Endodermal cell (in vitro differentiated cells): ENCODE results near the gene PC. TPM values are rescaled to one million over a fixed set of nuclear protein-coding genes. Genes with fewer than 3 reads are reported as not detected.

Experiments used
- DNase-seq: peaks from one replicate; pipeline ENCODE4 v3.0.0-alpha.2; 2017
- H3K27ac ChIP-seq: 2 replicates; pipeline ENCODE4 v1.5.1; 2013; ENCODE audit warnings: mild to moderate bottlenecking, low read depth, low read length, moderate library complexity
- H3K27me3 ChIP-seq: 2 replicates; pipeline ENCODE4 v1.6.1; 2013; ENCODE audit warnings: mild to moderate bottlenecking, low read length, moderate library complexity; ENCODE audit not compliant: insufficient read depth, control insufficient read depth, poor library complexity, severe bottlenecking
- H3K36me3 ChIP-seq: 2 replicates; pipeline ENCODE4 v1.7.0; 2013; ENCODE audit warnings: mild to moderate bottlenecking, low read length, moderate library complexity; ENCODE audit not compliant: control insufficient read depth, insufficient read depth
- H3K4me1 ChIP-seq: one replicate; pipeline ENCODE4 v1.7.0; 2013; ENCODE audit warnings: low read length; ENCODE audit not compliant: control insufficient read depth, insufficient read depth
- H3K4me3 ChIP-seq: 2 replicates; pipeline ENCODE4 v1.5.1; 2013; ENCODE audit warnings: mild to moderate bottlenecking, low read length, moderate library complexity
- H3K9ac ChIP-seq: 2 replicates; pipeline ENCODE4 v1.6.1; 2013; ENCODE audit warnings: mild to moderate bottlenecking, low read length, moderate library complexity; ENCODE audit not compliant: poor library complexity, severe bottlenecking; ENCODE audit errors: extremely low read depth
- H3K9me3 ChIP-seq: 2 replicates; pipeline ENCODE4 v1.6.1; 2013; ENCODE audit warnings: mild to moderate bottlenecking, low read length, moderate library complexity; ENCODE audit not compliant: control insufficient read depth
- H3K27ac Mint-ChIP-seq: 2 replicates; pipeline ENCODE4 v1.8.0; 2020; ENCODE audit warnings: mixed read lengths
- H3K27me3 Mint-ChIP-seq: 2 replicates; pipeline ENCODE4 v1.8.0; 2021; ENCODE audit warnings: mild to moderate bottlenecking, mixed read lengths; ENCODE audit not compliant: insufficient read depth
- H3K36me3 Mint-ChIP-seq: 2 replicates; pipeline ENCODE4 v1.8.0; 2020; ENCODE audit warnings: low read depth, mixed read lengths
- H3K4me1 Mint-ChIP-seq: 2 replicates; pipeline ENCODE4 v1.8.0; 2020; ENCODE audit warnings: mixed read lengths
- H3K4me3 Mint-ChIP-seq: 2 replicates; pipeline ENCODE4 v1.8.0; 2020; ENCODE audit warnings: mild to moderate bottlenecking, moderate library complexity, mixed read lengths
- H3K9me3 Mint-ChIP-seq: 2 replicates; pipeline ENCODE4 v1.8.0; 2020; ENCODE audit warnings: mild to moderate bottlenecking, mixed read lengths
- WGBS, 2 experiments: methylation state at CpG; one replicate each; pipeline versions ENCODE4 v1.1.5 to v1.1.7; 2013; ENCODE audit warnings: missing lambda C conversion rate in 2 of 2, mixed read lengths in 1 of 2; ENCODE audit not compliant: insufficient coverage in 1 of 2, insufficient read length in 1 of 2; 5-methylcytosine and 5-hydroxymethylcytosine counted together
- total RNA-seq, 2 donors: library from RNA; stranded (reverse); fragmentation: NEBNext Ultra II Directional in 1 of 2; extraction: Animal tissue kit (Norgen Biotek cat#: 25700) in 1 of 2; gene quantifications; 2 replicates in 1 of 2; 3 replicates in 1 of 2; pipeline ENCODE4 v1.2.1, GENCODE V29; 2021
- TF ChIP-seq, protein P1 (sequence below): fragments of 200-600 bp; sonication (generic); conservative IDR thresholded peaks from 2 replicates; pipeline ENCODE4 v1.5.0; 2021; ENCODE audit warnings: antibody characterized with exemption, mild to moderate bottlenecking

Gene PC
- total RNA-seq, 2 donors from 2014 or later: 21.9 to 24.4 TPM

DNA sequence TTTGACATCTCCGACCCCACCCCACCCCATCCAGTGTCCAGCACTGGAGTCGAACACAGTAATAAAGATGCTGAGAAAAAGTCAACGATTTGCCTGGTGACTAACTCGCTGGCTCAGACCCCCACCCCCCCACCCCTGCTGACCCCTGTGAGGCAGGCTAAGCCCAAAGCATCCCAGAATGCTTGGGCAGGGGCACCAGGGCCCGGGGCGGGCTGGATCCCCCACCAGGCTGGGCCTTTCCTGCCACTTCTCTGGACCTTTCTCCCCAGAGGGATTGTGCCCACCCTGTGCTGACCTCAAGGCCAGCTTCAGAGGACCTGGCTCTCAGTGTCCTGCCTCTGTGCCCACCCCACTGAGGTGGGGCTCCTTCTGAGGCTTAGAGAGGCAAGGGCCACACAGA, 18.7 kb upstream of the PC start:
- no peak overlapping the region for H3K4me3 Mint-ChIP-seq
- H3K36me3 ChIP-seq: no peaks in the 10 kb centered on the region
- peaks cover 13% of the 10 kb centered on the region for H3K9me3 ChIP-seq
- H3K27ac ChIP-seq: no peak overlapping the region
- H3K9ac ChIP-seq: no peak overlapping the region
- peaks cover 4% of the 10 kb centered on the region for H3K27me3 Mint-ChIP-seq
- TF ChIP-seq, protein P1, sequence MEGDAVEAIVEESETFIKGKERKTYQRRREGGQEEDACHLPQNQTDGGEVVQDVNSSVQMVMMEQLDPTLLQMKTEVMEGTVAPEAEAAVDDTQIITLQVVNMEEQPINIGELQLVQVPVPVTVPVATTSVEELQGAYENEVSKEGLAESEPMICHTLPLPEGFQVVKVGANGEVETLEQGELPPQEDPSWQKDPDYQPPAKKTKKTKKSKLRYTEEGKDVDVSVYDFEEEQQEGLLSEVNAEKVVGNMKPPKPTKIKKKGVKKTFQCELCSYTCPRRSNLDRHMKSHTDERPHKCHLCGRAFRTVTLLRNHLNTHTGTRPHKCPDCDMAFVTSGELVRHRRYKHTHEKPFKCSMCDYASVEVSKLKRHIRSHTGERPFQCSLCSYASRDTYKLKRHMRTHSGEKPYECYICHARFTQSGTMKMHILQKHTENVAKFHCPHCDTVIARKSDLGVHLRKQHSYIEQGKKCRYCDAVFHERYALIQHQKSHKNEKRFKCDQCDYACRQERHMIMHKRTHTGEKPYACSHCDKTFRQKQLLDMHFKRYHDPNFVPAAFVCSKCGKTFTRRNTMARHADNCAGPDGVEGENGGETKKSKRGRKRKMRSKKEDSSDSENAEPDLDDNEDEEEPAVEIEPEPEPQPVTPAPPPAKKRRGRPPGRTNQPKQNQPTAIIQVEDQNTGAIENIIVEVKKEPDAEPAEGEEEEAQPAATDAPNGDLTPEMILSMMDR: no peak
- H3K36me3 Mint-ChIP-seq: no peaks in the 10 kb centered on the region
- 90% methylated on average over 5 of the region's 6 CpGs; no CpG with 5 or more reads in 1 of the 2 experiments for WGBS, 2 experiments
- H3K9me3 Mint-ChIP-seq: peaks cover 19% of the 10 kb centered on the region
- no peaks in the 10 kb centered on the region for H3K4me1 Mint-ChIP-seq
- no peak for DNase-seq
- H3K27ac Mint-ChIP-seq: no peak overlapping the region
- no peaks in the 10 kb centered on the region for H3K4me1 ChIP-seq
- H3K4me3 ChIP-seq: no peak overlapping the region
- no peaks in the 10 kb centered on the region for H3K27me3 ChIP-seq

GRCh38 chr11:66976028-66976467, 17.9 kb upstream of the PC start:
- Histone ChIP-seq H3K9me3 (peaks cover 13% of the 10 kb centered on the region), H3K36me3 (no peaks in the 10 kb centered on the region), H3K9ac (no peak overlapping the region), H3K27ac (no peak overlapping the region), H3K4me1 (no peaks in the 10 kb centered on the region), H3K4me3 (no peak overlapping the region), H3K27me3 (no peaks in the 10 kb centered on the region)
- Mint-ChIP-seq H3K36me3 (no peaks in the 10 kb centered on the region), H3K9me3 (peaks cover 19% of the 10 kb centered on the region), H3K27ac (peak overlapping the region; percentile 26), H3K27me3 (peaks cover 4% of the 10 kb centered on the region), H3K4me3 (no peak overlapping the region), H3K4me1 (no peaks in the 10 kb centered on the region)
- WGBS, 2 experiments: 53 to 67% methylated on average over 2 to 9 of the region's 9 CpGs
- peak; percentile 96 for DNase-seq
- TF ChIP-seq, protein P1: peak; percentile 94

DNA sequence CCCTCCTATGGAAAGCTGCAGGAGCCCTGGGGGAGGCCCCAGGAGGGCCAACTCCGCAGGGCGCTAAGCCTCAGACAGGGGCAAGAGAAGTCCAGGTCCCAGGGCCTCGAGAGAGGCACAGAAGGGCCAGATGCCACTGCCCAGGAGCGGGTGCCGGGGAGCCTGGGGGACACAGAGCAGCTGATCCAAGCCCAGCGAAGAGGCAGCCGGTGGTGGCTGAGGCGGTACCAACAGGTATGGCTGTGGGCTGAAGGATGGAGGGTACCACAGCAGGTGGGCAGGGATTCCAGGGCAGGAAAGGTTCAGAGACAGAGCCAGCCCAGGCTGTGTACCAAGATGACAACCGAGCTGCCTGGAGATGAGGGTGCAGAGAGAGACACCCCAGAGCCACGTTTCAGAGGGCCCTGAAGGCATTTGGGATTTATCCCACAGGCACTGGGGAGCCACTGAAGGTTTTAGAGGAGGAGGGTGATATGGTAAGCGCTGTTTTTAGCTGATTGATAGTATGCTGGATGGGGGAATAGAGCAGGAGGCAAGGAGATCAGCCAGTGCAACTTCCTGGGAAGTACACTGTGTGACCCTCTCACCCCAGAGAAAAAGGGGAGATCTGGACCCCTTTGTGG, 17.3 kb upstream of the PC start:
- DNase-seq: no peak
- H3K9ac ChIP-seq: no peak overlapping the region
- H3K27me3 ChIP-seq: no peaks in the 10 kb centered on the region
- Mint-ChIP-seq H3K27me3 (peaks cover 4% of the 10 kb centered on the region), H3K4me3 (no peak overlapping the region), H3K9me3 (peaks cover 17% of the 10 kb centered on the region), H3K36me3 (no peaks in the 10 kb centered on the region), H3K27ac (peak overlapping the region; percentile 26), H3K4me1 (no peaks in the 10 kb centered on the region)
- WGBS, 2 experiments: 77 to 81% methylated on average over 10 to 11 of the region's 11 CpGs
- H3K4me3 ChIP-seq: no peak overlapping the region
- no peaks in the 10 kb centered on the region for H3K36me3 ChIP-seq
- no peak overlapping the region for H3K27ac ChIP-seq
- H3K4me1 ChIP-seq: no peaks in the 10 kb centered on the region
- H3K9me3 ChIP-seq: peaks cover 16% of the 10 kb centered on the region
- TF ChIP-seq, protein P1: no peak
